GM23338 (cell line): ENCODE measurements around the gene CCNY.

Experiments used
- CREB1 ChIP-seq: fragments of 250-450 bp; sonication (Bioruptor Pico); IDR thresholded peaks from 2 replicates; pipeline ENCODE4 v1.5.0; 2020; ENCODE audit warnings: low read depth, mild to moderate bottlenecking, moderate library complexity
- CTCF ChIP-seq, 2 experiments: fragments of 200-600 bp in 1 of 2; sonication (generic) in 1 of 2; conservative IDR thresholded peaks; 2 replicates each; pipeline versions ENCODE4 v1.5.1 to v1.6.1; 2016 to 2017; ENCODE audit warnings: antibody characterized with exemption in 2 of 2, low read depth in 2 of 2, mild to moderate bottlenecking in 2 of 2, moderate library complexity in 1 of 2
- EZH2 ChIP-seq: fragments of 200-600 bp; sonication (generic); IDR thresholded peaks from one replicate; pipeline ENCODE4 v1.8.0; 2017; ENCODE audit warnings: antibody characterized with exemption, mild to moderate bottlenecking, low read depth; ENCODE audit not compliant: unreplicated experiment
- EZH2phosphoT487 ChIP-seq: fragments of 200-600 bp; sonication (generic); IDR thresholded peaks from one replicate; pipeline ENCODE4 v1.8.1; 2018; ENCODE audit warnings: antibody characterized with exemption; ENCODE audit not compliant: unreplicated experiment
- POLR2AphosphoS5 ChIP-seq: IDR thresholded peaks from 2 replicates; pipeline ENCODE4 v1.6.1; 2016; ENCODE audit warnings: antibody characterized with exemption, low read depth
- REST ChIP-seq: IDR thresholded peaks from one replicate; pipeline ENCODE4 v1.6.1; 2018; ENCODE audit warnings: antibody characterized with exemption; ENCODE audit not compliant: unreplicated experiment
- STAT1 ChIP-seq: IDR thresholded peaks from one replicate; pipeline ENCODE4 v1.6.1; 2016; ENCODE audit warnings: antibody characterized with exemption; ENCODE audit not compliant: unreplicated experiment

- TF ChIP-seq CTCF (conservative IDR thresholded peaks at IDR 0.05; ENCODE audit: low read depth in 2 of 2) (no peak), EZH2phosphoT487 (no peak), POLR2AphosphoS5 (no peak), EZH2 (no peak), REST (no peak), CREB1 (CRISPR knock-in tag) (no peak), STAT1 (no peak)
Observed at GRCh38 chr10:35316218-35316967, 19.9 kb upstream of the CCNY start.
